Hair follicle dermal papilla cell (primary cell): ENCODE results near the gene RAB41. TPM values are rescaled to one million over a fixed set of nuclear protein-coding genes. Genes with fewer than 3 reads are reported as not detected.

ENCODE experiments used
- small RNA-seq: library from RNA; depleted of rRNA; stranded (forward); fragments of <200 nt; gene quantifications from one replicate; pipeline ENCODE3, GENCODE V24; 2012
- total RNA-seq: library from RNA; depleted of rRNA; stranded (reverse); fragments of >200 nt; gene quantifications from 2 replicates; pipeline ENCODE4 v1.2.3, GENCODE V29; 2012

RAB41 gene
- not detected in 2 replicates for total RNA-seq

GRCh38 chrX:70281951-70282350, at the start of gene RAB41:
Gene RAB41 (plus strand): TSS chrX:70282172. CDS start chrX:70282218, 46 bp downstream.

DNA sequence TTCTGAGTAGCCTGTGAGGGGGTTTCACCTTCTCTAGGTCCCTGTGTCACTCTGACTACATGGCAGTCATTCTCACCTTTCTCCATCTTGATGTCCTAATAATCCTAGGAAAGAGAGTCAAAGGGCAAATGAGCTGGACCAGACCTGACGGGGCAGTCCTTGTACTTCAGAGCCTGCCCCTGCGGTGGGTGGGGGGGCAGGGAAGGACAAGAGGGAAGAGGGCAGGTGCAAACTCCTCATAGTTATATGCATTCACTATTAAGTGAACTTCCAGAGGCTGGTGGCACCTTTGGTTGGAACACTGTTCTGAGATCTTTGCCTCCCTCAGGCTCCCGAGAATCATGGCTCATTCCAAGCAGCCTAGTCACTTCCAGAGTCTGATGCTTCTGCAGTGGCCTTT, 47.6 kb upstream of the RAB41 start, which contains the start of gene AWAT1:
AWAT1 (plus strand) TSS at position 301 of the 400 bp plus-strand sequence; CDS start at position 342, 41 bp downstream.

GRCh38 chrX:70260104-70260503, 21.9 kb upstream of the RAB41 start, which contains the start of gene P2RY4:
Gene P2RY4 (minus strand): TSS chrX:70260204. CDS start chrX:70259624, 580 bp downstream.

GRCh38 chrX:70268034-70268433, 13.9 kb upstream of the RAB41 start, which contains the start of gene ARR3:
Gene ARR3 (plus strand): TSS chrX:70268334. CDS start chrX:70269386, 1,052 bp downstream.

DNA sequence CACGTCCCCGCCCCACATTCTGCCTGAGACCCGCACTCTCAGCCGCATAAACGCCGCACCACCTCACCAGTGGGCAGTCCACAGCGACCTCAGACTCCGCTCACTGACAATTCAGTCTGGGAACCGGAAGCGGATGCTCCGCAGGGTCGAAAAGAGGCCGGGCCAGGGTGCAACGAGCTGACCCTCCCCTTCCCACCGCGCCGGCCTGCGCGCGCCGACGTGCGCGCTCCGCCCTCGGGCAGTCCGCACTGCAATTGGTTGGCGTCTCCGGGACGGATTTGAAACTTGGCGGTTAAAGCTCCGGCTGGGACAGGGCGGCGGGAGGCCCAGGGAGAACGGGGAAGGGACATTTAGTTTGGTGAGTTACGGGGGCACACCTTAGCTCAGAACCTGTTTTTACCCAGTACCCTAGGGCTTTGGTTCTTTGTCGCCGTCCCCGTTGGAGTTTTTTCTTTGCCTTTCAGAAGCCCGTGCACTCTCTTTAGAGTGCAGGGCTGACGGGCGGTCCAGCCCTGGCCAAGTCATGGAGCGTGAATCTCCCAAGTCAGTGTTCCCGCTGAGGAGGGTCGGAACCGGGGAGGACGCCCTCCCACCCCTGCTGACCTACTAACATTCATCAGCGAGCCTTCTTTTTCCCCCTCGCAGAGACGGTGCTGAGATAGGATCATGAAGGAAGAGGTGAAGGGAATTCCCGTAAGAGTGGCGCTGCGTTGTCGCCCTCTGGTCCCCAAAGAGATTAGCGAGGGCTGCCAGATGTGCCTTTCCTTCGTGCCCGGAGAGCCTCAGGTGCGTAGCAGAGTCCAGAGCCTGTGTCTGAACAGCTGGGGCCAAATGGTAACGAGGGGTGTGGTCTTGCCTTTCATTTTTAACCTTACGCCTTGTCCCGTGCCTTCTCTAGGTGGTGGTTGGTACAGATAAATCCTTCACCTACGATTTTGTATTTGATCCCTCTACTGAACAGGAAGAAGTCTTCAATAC, 8.1 kb downstream of the RAB41 start, which contains the start of the genes KIF4A and PDZD11:
KIF4A (plus strand) TSS at position 312 of the 978 bp plus-strand sequence; CDS start at position 667, 355 bp downstream.
PDZD11 (minus strand) TSS at position 135 of the 978 bp plus-strand sequence. CDS start 586 bp downstream, outside the sequence.

Small RNA genes within 50 kb of the gene (small RNA-seq; reads per million reads assigned to genes)
- not detected for gene RNA5SP507

Other genes with a start within 250 kb of the RAB41 start
- gene AWAT2, start 232.2 kb upstream of the RAB41 start, total RNA-seq: not detected in 2 replicates
- not detected in 2 replicates for gene OTUD6A, start 219.7 kb upstream of the RAB41 start, total RNA-seq
- gene IGBP1, start 148.7 kb upstream of the RAB41 start, total RNA-seq: 60.4 and 62.6 TPM in 2 replicates
- gene DGAT2L6, start 104.7 kb upstream of the RAB41 start, total RNA-seq: not detected in 2 replicates
- gene AWAT1, start 47.5 kb upstream of the RAB41 start, total RNA-seq: not detected in 2 replicates
- 0.32 TPM in 1 of 2 replicates, not detected in the other for gene P2RY4, start 22.0 kb upstream of the RAB41 start, total RNA-seq
- gene ARR3, start 13.8 kb upstream of the RAB41 start, total RNA-seq: not detected in 2 replicates
- gene PDZD11, start 7.8 kb downstream of the RAB41 start, total RNA-seq: 46.4 and 50.6 TPM in 2 replicates
- gene KIF4A, start 7.9 kb downstream of the RAB41 start, total RNA-seq: 1.5 and 2.3 TPM in 2 replicates
- 0.16 TPM in 1 of 2 replicates, not detected in the other for gene GDPD2, start 141.1 kb downstream of the RAB41 start, total RNA-seq
- 12.0 and 14.4 TPM in 2 replicates for gene DLG3, start 162.7 kb downstream of the RAB41 start, total RNA-seq